ENCODE data around the gene CEP295NL.

DNA sequence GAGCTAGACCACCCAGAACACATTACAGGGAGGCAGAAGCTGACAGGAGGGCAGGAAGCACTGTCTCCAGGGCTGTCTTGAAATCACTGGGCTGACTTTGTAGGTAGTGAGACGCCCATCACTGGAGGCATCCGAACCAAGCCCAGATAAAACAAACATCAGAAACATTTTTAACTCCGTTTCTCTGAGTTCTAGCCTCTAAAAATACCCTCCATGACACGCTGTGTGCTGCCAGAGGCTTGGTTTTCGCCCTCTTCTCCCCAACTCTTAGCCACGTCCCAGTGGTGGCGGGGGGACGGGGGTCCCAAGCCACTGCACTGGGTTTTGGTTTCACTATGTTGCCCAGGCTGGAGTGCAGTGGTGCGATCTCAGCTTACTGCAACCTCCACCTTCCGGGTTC is 1.2 kb downstream of the CEP295NL start:
- TF ChIP-seq POLR2A (IDR thresholded peaks at IDR 0.05; ENCODE audit: low read depth, low read length): no peak
- TF ChIP-seq POLR2AphosphoS5 (IDR thresholded peaks at IDR 0.05; ENCODE audit: low read depth, low read length): no peak
- TF ChIP-seq TAF1 (IDR thresholded peaks at IDR 0.05; ENCODE audit: low read depth, low read length): no peak
